Stomach (tissue), 4 donors: ENCODE data around the gene CTNNA3.

Source experiments
- CTCF ChIP-seq, 7 experiments: fragments of 450-650 bp in 4 of 7; fragments of 200-600 bp in 3 of 7; sonication (generic) in 3 of 7; IDR thresholded peaks; one replicate each; pipeline ENCODE4 v1.5.1; 2016 to 2019; ENCODE audit warnings: antibody characterized with exemption in 7 of 7, control low read depth in 2 of 7, mild to moderate bottlenecking in 1 of 7
- POLR2A ChIP-seq, 4 donors: fragments of 450-650 bp; IDR thresholded peaks; one replicate each; pipeline ENCODE4 v1.6.1; 2016; ENCODE audit warnings: antibody characterized with exemption in 4 of 4, control low read depth in 2 of 4, mild to moderate bottlenecking in 1 of 4, moderate library complexity in 1 of 4
- POLR2AphosphoS5 ChIP-seq, 3 donors: sonication (generic); formaldehyde crosslinking; IDR thresholded peaks; one replicate each; pipeline ENCODE4 v1.6.1; 2016; ENCODE audit warnings: antibody characterized with exemption in 3 of 3

DNA sequence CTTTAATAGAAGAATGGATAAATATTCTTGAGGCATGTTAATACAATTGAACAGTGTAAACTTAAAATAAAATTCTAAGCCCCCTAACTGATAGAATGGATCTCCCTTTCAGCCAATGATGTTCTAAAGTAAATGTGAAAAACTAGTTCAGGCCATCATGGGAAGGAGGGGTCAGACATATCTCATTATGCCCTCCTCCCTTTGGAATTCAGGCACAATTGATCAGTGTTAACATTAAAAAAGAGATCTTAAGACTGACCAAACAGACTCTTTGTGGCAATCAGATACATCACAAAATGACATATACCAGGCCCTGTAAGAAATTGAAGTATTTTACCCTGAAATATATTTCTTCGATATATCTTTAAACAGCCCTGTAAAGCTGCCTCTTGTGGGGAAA, 1453.1 kb downstream of the CTNNA3 start:
- TF ChIP-seq POLR2A (IDR thresholded peaks at IDR 0.05) (no peak), CTCF (IDR thresholded peaks at IDR 0.05) (no peak), POLR2AphosphoS5 (IDR thresholded peaks at IDR 0.05) (no peak)
